HG02571 (cell line): Measurements from ENCODE around the gene LRRK1.

ENCODE experiments used
- ATAC-seq: cut with Tn5 transposase; IDR thresholded peaks from one replicate; pipeline ENCODE4 v1.9.1; 2021; ENCODE audit warnings: mild to moderate bottlenecking, moderate library complexity; ENCODE audit not compliant: unreplicated experiment

Gene LRRK1

DNA sequence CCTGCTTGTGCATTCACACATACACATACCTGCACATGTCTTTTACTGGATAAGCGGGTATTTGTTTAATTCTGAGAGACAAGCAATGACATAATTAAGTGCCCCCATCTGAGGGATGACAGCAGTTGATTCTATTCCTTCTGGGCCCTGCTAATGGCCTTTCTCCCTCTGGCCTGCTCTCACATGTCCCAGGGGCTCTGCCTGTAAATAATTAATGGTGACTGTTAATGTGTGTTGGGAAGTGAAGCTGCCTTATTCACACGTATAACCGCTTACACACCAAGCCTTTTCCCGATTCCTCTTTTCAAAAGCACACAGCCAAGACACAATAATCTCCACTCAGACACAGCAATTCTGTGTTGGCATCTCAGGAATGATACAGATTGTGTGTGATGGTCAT, 47.8 kb downstream of the LRRK1 start:
- ATAC-seq: no peak

DNA sequence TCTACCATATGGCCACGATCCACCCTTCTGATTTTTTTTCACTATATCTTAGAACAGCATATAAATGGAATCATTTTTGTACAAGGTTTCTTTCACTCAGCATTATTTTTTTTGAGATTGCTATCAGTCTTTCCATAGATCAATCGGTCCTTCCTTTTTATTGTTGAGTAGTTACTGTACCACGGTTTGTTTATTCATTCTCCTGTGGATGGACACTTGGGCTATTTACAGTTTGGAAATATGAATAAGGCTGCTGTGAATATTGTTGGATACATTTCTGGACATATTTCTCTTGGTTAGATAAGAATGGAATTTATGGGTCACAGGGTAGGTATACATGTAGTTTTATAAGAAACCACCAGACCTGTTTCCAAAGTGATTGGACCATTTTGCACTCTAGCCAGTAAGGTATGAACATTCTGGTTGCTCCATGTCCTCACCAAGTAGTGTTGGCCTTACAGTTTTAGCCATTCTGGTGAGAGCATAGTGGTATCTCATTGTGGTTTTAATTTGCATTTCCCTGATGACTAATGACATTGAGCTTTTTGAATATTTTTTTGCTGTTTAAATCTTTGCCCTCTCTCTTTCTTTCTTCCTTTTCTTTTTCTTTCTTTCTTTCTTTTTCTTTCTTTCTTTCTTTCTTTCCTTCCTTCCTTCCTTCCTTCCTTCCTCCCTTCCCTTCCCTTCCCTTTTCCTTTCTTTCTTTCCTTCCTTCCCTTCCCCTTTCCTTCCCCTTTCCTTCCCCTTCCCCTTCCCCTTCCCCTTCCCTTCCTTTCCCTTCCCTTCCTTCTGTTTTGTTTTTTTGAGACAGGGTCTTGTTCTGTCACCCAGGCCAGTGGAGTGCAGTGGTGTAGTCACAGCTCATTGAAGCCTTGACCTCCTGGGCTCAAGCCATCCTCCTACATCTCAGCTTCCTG, 49.2 kb downstream of the LRRK1 start:
- no peak for ATAC-seq

DNA sequence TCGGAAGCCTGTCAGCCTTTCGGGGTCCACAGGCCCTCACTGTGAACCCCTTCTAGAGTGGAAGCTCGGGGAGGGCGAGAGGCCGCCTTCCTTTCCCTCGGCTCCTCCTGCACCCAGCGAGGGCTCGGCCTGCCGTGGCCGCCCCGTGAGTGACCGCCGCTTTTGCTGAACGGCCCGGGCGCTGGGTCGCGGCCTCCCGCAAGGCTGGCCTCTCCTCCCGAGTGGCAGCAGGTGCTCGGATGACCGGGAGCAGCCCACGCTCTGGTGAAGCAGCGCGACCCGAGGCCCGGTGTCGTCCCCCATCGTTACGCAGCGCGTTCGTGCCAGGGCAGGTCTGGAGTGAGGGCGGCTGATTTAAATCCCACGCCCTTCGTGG, 53.8 kb downstream of the LRRK1 start:
- ATAC-seq: no peak

DNA sequence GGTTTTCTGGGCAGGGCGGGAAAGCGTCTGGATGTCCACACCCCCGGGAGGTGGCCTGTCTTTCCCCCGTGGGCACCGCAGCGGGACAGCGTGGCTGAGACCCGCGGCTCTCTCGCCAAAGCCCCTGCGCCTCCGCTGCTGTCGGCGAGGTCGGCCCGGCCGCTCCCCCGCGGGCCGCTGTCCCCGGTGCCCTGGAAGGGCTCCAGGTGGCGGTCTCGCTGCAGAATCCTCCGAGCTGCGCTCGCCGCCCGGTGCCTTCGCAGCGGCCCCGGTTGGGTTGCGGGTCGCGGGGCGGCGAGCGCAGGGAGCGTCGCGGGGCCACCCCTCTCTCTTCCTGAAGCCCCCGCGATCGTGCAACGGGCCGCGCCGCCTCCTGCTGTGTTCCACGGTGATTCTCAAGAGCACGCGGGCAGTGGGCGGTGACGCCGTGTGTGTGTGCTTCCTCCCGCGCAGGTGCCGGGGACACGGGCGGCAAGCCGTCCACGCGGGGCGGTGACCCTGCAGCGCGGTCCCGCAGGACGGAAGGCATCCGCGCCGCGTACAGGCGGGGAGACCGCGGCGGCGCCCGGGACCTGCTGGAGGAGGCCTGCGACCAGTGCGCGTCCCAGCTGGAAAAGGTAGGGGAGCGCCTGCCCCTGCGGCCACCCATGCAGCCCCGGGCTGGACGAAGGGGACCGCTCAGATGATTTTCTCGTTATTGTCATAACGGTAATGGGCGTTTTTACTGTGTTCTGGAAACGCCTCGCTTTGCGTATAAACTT, 54.4 kb downstream of the LRRK1 start:
- no peak for ATAC-seq

DNA sequence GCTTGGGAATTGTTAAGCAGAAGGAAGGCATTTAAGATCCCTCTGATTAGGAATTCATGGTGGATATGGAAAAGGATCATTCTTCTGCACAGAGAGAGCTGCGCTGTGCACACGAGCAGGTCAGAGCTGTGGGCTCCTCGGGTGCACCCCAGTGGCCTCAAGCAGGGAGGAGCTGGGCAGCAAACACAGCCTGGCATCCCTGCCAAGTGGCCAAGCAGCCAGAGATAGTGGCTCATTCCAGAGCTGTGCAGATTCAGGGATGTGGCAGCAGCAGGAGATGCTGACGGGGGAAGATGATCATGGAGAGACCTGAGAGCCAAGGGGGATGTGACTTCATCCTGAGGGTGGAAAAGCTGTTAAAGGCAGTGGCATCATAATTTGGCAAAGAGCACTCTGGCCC, 55.9 kb downstream of the LRRK1 start:
- ATAC-seq: no peak

DNA sequence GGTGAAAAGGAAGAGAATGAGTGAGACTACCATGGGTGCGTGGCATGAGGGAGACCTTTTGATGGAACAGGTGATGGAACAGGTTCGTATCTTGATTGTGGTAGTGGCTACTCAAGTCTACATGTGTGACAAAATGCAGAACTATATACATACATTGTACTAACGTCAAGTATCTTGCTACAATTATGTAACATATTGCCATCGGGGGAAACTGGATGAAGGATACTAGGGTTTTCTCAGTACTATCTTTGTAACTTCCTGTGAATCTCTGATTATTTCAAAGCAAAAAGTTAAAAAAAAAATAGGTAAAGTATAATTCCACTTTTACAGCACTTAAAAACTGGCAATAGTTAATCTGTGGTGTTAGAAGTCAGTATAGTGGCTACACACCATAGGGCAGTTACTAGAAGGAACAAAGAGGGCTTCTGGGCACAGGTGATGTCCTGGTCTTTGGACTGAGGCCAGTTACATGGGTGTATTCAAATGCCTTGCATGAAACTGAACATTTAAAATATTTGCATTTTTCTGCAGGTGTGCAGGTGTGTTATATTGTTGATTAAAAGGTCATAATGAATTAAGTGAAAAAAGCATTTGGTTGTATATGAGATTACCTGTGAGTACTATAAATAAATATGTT, 61.4 kb downstream of the LRRK1 start:
- no peak for ATAC-seq

DNA sequence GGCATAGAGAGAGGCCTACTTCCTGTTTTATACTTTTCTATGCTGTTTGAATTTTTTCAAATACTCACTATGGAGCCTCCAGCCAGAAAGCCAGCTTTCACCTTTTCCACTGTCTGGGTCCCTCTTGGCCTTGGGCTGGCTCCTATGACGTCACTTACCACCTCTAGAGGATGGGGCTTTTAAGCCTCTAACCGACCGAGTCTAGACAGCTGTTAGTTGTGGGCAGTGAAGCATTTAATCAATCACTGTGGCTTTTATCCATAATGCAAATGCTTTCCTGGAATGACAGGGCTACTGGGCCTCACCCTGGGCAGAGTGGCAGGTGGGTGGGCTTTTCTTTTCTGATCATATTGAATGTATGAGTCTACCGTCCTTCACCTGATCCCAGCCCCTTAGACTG, 61.9 kb downstream of the LRRK1 start:
- ATAC-seq: no peak

DNA sequence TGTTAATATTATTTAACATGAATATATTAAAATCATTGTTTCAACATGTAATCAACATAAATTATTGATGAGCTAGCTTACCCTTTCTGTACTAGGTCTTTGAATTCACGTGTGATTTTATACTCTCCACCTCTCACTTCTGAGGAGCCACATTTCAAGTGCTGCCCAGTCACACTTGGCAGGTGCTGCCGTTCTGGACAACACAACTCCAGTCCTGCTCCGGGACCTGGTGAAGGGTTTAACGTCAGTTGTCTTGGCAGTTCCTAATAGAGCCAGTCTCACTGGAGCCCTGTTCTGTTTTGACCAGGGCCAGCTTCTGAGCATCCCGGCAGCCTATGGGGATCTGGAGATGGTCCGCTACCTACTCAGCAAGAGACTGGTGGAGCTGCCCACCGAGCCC, 64.1 kb downstream of the LRRK1 start:
- no peak for ATAC-seq

DNA sequence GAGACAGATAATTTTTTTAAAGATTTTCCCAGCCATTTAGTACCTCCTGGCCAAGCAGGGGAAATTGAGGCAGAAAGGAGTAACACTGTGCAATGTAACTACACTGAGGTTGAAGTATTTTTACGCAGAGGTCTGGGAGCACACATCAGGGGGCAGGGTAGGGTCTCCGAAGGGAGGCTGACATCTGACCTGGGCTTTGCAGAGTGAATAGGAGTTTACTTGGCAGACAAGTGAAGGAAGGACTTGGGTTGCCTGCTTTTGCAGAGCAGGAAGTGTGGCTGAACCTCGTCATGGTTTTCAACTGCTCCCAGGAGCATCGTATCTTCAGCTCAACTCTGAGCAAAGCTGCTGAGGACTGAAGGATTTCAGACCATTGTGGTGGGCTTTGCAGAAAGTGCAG, 66.2 kb downstream of the LRRK1 start:
- ATAC-seq: no peak

DNA sequence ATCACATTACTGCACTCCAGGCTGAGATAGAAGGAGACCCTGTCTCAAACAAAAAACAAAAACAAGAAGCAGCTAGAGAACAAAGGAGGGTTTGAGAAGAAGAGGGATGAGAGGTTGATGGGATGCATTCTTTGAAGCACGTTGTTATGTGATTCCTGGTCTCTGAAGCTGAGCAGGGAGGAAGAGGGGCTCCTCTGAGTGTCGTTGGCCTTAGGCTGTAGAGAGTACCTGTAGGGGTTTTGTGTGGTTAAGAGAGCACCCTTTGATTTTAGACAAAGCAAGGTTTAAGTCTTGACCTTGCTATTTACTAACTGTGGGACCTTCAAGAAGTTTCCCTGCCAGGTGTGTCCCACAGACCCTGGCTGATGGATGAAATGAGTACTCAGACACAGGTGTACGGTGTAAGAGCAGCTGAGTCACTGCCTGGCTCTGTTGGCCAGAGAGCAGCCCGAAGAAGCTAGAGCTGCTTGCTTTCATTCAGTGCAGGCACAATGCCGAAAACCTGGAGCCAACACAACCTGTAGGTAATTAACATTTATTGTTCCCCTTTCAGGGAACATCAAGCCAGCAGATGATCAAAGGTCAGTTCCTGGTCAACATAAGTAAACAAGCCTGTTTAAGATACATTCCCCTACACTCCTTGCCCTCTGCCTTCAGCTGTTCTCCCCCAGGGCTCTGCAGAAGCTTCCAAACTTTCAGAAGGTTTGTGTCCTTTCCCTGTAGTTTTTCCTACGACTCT, 67.2 kb downstream of the LRRK1 start:
- no peak for ATAC-seq

DNA sequence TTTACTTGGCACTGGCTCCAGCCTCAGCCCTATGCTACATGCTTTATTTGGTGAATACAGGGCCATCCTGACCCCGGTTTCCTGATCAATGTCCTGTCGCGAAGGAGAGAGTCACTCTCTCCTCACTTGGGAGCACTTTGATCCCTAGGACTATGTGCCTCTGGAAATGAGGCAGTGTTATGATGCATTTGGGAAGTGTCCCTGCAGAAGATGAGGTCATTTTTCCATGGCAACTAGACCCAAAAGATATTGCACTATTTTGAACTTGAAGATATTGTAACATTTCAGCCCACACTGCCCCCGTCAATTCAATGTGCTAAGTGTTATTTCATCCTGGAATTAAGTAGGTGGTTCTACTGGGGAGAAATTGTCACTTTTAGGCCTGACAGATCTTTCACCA, 68.0 kb downstream of the LRRK1 start:
- no peak for ATAC-seq

DNA sequence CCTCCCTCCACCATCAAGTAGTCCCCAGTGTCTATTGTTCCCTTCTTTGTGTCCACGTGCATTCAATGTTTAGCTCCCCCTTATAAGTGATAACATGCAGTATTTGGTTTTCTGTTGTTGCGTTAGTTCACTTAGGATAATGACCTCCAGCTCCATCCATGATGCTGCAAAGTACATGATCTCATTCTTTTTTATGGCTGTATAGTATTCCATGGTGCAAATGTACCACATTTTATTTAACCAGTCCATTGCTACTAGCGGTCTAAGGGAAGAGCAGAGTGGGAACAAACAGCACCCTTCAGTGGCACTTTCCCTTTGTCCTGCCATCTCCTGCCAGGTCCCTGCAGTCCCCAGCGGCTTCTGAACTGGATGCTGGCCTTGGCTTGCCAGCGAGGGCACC, 69.1 kb downstream of the LRRK1 start:
- no peak for ATAC-seq

DNA sequence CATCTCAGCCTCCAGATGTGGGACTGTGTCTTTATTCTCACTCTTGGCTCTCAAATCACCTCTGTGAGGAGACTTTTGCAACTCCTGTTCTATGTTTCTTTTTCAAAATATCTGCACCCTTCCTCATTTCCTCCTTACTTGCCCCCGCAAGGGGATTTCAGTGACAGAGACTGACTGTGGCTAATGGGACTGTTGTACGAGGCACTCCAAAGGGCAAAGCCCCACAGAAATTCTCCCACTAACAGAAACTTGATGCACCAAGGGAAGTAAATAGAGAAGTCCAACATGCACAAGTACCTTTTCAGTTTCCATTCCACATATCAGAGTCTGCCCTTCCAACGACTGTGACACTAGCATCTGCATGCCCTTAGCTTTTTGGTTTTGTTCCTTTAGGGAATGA, 69.7 kb downstream of the LRRK1 start:
- no peak for ATAC-seq

DNA sequence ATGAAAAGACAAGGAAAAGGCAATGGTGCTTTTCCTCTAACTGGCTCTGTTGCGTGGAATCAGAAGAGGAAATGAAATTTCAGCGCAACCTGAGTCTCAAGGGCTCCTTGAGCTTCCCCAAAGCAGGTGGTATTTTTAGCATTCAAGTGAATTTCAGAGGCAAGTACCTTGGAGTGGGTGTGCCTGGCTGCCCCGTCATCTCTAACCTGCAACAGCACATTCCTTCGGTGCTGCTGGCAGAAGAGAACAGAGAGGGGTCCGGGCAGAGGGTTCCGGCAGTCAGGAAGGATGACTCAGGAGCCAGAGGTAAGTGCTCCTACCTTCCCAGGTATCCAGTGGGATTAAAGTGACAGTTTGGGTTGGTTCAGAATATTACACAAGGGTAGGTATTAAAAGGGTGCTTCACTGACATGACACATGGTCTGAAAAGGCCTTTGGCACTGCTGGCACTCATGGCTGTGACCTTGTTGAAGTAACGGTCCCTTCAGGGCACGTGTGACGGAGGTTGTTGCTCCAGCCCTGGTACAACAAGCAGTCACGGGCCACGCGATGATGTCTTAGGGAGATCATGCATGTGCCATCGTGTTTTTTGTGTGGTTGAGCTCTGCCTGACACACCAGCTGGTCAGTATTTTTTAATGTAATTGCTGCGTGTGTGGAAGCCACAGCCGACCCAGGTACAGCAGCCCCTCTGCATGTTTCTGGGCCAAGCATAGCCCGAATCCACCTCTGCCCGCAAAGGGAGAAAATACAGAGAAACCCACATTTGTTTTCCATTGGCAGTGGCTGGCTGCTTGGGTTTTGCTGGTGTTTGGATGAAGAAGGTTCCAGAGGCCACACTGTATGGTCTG, 75.7 kb downstream of the LRRK1 start:
- ATAC-seq: no peak

DNA sequence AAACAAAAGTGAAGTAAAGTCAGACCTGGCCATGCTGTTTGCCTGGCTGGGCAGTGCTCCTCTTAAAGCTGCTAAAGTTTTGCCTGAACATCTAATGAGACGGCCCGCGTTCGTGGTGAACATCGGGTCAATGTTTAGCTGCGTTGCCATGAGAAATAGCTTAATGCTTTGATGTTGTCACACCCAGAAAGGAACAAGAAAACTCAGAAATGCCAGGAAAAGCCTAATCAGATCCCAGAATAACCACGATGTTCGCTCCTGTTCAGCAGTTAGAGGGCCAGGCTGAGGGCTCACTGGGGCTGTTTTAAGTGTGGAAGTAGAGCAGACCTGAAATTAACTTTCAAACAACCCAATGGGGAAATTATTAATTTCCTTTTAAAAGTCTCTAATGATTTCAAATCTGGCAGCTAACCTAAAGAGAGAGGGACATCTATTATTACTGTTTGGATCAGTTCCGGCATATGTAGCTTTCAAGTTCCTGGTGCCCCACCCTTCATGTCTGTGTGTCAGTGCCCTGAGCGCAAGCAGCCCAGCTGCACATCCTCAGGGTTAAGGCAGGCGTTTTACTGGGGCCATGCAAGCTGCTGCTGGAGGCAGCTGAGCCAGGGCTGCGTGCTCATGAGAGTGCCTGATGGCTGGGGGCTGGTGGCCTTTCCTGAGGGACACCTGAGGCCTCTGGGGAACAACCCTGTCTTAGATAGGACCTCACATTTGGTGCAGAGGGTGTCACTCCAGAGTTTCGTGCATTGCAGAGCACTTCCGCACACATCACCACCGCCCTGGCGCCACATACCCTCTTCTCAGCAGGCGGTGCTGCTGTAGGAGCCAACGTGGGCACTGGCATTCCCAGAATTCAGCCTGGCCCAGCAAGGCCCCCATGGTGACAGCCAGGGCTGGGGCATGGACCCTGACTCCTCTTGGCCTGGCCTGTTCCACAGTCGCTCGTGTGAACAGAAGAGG, 76.6 kb downstream of the LRRK1 start:
- no peak for ATAC-seq

DNA sequence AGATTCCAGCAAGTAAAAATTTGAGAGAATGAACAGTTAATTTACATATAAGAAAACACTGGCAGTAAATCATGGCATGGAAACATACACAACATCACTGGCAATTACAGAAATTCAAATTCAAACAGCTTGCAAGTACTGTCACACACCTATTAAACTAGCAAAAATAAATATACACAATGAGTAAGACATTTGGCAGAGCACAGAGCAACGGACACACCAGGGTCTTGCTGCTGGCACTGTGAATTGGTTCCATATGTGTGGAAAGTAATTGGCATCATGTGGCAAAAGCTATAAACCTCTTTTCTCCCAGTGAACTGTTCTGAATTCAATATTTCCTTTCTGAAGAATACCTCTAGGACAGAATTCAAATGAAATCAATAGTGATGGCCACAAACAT, 78.3 kb downstream of the LRRK1 start:
- no peak for ATAC-seq

DNA sequence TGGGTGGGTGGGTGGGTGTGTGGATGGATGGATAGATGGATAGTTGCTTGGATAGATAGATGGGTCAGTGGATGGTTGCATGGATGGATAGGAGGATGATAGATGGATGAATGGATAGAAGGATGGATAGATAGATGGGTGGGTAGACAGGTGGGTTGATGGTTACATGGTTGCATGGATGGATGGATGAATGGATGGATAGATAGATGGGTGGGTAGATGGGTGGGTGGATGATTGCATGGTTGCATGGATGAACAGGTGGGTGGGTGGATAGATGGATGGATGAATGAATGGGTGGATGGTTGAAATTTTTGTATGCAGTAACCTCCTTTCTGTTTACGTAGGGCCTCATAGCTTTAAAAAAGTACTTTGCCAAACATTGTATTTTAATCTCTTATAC, 79.5 kb downstream of the LRRK1 start:
- ATAC-seq: no peak

DNA sequence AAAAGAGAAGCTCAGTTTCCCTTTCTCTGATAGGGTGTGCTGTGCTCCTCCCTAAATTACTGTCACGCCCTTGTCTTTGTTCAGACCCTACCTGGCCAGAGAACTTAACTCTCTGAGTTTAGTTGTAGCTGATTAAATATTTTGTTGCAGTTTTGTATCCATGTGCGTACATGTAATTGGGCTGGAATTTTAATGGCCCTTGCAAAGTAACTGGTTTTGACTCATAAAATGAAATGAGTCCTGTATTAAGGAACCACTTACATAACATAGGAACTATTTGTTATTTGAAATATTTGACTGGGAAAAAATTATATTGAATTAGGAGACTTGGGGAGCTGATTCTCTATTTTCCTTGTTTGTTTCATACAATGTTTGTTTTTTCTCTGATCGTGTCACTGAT, 80.2 kb downstream of the LRRK1 start:
- ATAC-seq: no peak

DNA sequence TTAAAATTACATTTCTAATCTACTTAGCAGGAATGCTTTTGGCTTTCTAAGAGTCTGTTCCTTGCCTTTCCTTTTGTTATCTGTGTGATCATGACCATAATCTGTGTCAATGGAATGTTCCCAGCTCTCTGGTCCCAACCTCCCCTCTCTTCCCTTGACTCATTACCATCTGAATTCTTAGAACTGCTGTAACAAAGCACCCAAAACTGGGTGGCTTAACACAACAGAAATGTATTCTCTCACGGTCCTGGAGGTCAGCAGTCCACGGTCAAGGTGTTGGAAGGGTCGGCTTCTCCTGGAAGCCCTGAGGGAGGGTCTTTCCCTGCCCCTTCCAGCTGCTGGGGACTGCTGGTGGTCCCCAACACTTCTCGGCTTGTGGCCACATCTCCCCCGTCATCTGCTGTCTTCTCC, 81.1 kb downstream of the LRRK1 start:
- no peak for ATAC-seq
